Inferior parietal cortex (tissue), 1 donor: Measurements from ENCODE around the gene GPR142.
"Not testable (repeated sequence)": the region's sequence is repeated elsewhere in the genome, so short reads cannot be mapped to it uniquely, and the experiment has no call there.

Experiments used
- DNase-seq: peaks from one replicate; pipeline ENCODE4 v3.0.0-alpha.2; 2016; ENCODE audit errors: extremely low spot score

The GPR142 gene

GRCh38 chr17:74393346-74393942, 26.1 kb downstream of the GPR142 start:
- DNase-seq = peak; percentile 25

- no peak for DNase-seq
These were observed 27.1 kb downstream of the GPR142 start for GRCh38 chr17:74394275-74394950.

GRCh38 chr17:74394977-74395376, 27.7 kb downstream of the GPR142 start:
- DNase-seq = no peak

GRCh38 chr17:74396567-74396966, 29.3 kb downstream of the GPR142 start:
- no peak for DNase-seq

- no peak for DNase-seq
These were observed 34.7 kb downstream of the GPR142 start for GRCh38 chr17:74402048-74402447.

GRCh38 chr17:74403512-74404137, 36.3 kb downstream of the GPR142 start:
- no peak for DNase-seq

GRCh38 chr17:74404218-74404617, 36.9 kb downstream of the GPR142 start:
- DNase-seq = no peak

GRCh38 chr17:74404789-74405188, 37.5 kb downstream of the GPR142 start:
- DNase-seq = no peak

GRCh38 chr17:74405311-74405710, 38.0 kb downstream of the GPR142 start:
- DNase-seq = not testable (repeated sequence)

GRCh38 chr17:74407384-74407783, 40.1 kb downstream of the GPR142 start:
- DNase-seq = no peak

- no peak for DNase-seq
These were observed 41.0 kb downstream of the GPR142 start for GRCh38 chr17:74408262-74408661.

- no peak for DNase-seq
These were observed 41.5 kb downstream of the GPR142 start for GRCh38 chr17:74408815-74409214.

GRCh38 chr17:74410001-74410443, 42.7 kb downstream of the GPR142 start:
- DNase-seq = no peak

GRCh38 chr17:74412581-74412980, 45.3 kb downstream of the GPR142 start:
- no peak for DNase-seq

- no peak for DNase-seq
These were observed 46.2 kb downstream of the GPR142 start for GRCh38 chr17:74413491-74413890.

- DNase-seq = no peak
These were observed 47.2 kb downstream of the GPR142 start for GRCh38 chr17:74414510-74414909.

- DNase-seq = no peak
These were observed 48.5 kb downstream of the GPR142 start for GRCh38 chr17:74415608-74416396.

GRCh38 chr17:74417178-74418045, 50.1 kb downstream of the GPR142 start:
- no peak for DNase-seq

- no peak for DNase-seq
These were observed 52.7 kb downstream of the GPR142 start for GRCh38 chr17:74419928-74420411.
